ENCODE results near the gene KLHL28.
"Not testable (repeated sequence)": the region's sequence is repeated elsewhere in the genome, so short reads cannot be mapped to it uniquely, and the experiment has no call there.

KLHL28 gene

DNA sequence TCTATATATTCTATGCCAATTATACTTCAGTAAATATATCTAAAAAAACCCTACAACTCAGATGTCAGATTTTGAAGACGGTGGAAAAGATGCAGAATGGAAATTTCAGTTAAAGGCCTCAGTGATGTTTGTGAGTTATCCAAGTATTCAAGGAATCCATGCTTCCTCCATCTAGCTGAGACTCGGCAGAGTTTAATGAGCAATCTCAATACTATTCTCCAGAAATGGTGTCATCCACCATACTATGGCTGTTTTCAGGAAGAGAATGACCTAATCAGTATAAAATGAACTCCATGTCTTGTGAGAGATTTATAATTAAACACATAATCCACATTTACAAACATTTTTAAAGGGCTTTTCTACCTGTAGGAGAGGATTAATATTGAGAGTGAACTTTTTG lies 66.0 kb downstream of the KLHL28 start:
- no peak for DNase-seq

DNA sequence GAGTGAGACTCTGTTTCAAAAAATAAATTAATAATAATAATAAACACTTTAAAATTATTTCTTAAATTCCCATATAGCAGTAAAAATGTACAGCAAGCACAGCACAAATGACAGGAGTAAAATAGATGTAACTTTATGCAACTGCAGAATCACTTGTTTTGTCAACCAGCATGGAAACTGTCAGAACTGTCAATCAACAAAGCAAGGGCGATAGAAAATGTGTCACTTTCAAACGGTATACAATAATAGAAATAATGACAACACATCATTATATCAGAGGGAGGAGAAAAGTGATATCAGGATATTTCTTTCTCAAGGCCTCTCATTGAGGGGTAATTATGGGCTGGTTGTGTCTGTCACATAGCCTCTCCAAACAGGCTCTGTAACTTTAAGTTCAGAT lies 68.2 kb downstream of the KLHL28 start:
- no peak for DNase-seq

DNA sequence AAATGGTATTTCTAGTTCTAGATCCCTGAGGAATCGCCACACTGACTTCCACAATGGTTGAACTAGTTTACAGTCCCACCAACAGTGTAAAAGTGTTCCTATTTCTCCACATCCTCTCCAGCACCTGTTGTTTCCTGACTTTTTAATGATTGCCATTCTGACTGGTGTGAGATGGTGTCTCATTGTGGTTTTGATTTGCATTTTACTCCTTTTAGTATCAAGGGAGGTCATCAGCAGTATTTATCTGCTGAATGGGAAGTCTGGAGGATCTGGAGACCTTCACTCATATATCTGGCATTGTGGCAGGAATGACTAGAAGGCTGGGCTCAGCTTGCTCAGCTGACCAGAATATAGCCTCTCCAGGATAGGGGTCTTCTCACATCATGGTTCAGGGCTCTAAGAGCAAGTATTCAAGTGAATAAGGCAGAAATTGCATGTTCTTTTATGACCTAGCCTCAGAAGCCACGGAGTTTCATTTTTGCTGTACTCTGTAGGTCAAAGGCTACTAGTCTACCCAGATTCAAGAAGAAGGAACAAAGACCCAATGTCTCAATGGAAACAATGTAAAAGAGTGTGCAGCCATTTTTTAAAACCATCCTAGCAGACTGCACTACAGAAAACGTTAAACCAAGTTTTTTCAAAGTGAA lies 69.9 kb downstream of the KLHL28 start:
- not testable (repeated sequence) for DNase-seq

DNA sequence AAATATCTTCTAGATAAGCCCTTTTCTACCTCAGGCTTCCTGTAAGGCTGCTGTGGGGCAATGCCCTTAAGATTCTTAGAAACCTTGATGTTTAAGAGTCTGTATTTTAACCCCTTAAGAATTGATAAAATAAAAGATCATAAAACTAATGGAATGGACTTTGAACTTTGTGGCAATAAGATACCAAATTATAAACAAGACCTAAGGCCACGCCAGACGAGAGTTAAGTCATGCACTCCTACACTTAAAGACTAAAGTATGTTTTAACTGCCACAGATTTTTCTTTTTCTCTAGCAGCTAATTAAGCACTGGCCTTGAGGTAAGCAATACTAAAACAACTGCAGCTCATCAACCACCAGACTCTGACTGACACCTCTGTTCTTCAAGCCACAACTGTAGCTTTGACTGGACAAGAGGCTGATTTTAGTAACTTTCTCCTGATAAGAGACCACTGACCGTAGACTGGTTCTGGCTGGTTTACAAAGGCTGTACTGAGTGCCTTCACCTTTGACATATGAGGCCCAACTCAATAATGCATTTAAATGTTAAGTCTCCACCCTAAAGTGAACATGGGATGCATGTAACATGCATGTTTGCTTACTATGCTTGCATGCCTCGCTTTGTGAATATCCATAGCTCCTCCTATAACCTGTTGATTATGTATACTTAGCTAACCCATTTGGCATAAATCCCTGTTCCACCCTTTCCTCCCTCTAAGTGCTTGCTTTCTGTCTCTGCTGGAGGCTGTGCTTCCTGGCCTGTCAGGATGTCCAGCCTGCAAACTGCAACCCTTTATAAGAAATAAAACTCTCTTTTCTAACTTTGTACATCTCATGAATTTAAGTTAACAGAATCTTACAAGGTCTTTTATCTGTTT lies 71.9 kb downstream of the KLHL28 start:
- DNase-seq, result no peak

DNA sequence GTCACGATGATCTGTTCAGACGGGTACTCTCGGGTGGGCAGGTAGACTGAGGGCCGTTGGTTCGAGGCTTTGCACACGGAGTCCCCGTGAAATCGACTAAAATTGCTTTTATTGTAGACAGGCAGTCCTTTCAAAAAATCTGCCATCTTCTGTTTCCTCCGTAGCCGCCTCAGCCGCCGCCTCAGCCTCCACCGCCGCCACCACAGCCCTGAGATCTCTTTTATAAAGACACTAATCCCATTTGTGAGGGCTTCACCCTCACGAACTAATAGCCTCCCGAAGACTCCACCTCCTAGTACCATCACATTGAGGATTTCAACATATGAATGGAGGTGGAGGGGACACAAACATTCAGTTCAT lies 74.2 kb downstream of the KLHL28 start:
- DNase-seq, result no peak

DNA sequence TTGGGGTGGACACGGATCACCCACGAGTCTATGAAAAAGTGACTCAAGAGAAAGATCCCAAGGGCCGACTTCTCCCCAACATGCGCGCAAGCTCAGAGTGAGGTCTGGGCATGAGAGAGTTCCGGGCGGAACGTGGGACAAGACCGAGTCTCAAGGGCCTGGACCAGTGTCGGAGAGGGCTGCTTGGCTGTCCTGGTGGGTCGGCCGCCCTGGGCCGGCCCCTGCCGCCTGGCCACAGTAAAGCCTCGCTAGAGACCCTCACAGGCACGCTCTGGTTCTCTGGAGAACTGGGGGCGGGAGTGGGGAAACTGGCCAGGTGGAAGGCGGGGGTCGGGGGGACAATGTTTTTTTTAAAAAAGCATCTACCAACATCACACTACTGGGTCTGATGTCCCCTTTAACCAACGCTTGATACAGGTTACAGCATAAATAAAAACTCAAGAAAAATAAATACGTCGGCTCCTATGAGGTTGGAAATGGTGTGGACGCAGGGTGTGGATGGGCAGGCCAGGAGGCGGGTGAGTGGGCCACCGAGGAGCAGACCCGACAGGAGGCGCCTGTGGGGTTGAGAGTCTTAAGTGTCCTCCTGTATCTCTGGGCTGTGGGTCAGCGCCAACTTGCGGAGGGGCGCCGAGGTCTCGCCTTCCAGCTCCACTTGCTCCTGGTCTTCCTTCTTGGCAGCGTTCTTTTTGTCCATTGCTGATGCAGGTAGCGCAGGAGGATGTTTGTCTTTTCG lies 74.7 kb downstream of the KLHL28 start:
- no peak for DNase-seq

DNA sequence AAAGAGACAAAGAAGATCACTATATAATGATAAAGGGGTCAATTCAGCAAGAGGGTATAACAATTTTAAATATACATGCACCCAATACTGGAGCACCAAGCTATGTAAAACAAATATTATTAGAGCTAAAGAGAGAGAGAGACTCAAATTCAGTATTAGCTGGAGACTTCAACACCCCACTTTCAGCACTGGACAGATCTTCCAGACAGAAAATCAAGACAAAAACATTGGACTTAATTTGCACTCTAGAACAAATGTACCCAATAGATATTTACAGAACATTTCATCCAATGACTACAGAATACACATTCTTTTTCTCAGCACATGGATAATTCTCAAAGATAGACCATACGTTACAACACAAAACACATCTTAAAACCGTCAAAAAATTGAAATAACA lies 81.0 kb downstream of the KLHL28 start:
- DNase-seq, result no peak
